HL-60/S4 treated with phorbol 12-myristate 13-acetate at 8.2 ng/mL for 4 days and 3 days (cell line): ENCODE measurements around the gene STUB1.

Experiments
- in situ Hi-C: fragments of 300-500 bp; cut with MboI; formaldehyde crosslinking; loops from 2 replicates; pipeline ENCODE4 v1.15.0; 2022; ENCODE audit warnings: low sequenced_read_pairs

The STUB1 gene

DNA sequence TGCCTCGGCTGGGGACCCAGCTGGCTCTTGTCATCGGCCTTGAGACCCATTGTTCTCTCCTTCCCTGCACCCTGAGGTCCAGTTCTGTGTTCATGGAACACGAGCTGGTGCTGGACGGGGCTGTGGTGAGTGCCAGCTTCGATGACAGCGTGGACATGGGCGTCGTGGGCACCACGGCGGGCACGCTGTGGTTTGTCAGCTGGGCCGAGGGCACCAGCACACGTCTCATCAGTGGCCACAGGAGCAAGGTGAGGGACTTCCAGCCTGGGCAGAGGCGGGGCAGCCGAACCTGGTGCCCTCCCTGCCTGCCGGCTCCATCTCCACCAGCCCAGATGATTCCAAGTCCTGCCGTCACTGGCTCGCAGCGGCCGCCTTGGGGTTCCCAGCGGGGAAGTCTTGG lies 17.6 kb upstream of the STUB1 start:
- in situ Hi-C loops: no loop called here

DNA sequence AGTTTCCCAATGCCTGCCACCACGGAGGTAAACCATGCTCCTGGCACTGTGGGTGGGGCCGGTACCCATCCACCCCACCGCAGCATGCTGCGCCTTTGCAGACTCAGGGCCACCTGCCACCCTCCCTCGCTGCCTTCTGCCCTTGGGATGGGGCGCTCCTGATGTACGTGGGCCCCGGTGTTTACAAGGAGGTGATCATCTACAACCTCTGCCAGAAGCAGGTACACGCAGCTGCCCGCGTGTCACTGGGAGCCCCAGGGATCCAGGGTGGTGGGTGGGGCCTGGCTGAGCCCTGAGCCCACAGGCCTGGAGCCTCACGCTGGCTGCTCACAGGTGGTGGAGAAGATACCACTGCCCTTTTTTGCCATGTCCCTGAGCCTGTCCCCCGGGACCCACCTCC lies 13.6 kb upstream of the STUB1 start:
- in situ Hi-C loops: no loop called here

GRCh38 chr16:667113-667779 lies 13.0 kb upstream of the STUB1 start:
- in situ Hi-C loops: no loop called here

GRCh38 chr16:667780-668518 lies 12.3 kb upstream of the STUB1 start, which contains the start of gene RHOT2:
Gene RHOT2, plus strand, starts transcription at chr16:668132. Its CDS starts 68 bp downstream, at chr16:668200.
- in situ Hi-C loops: no loop called here

DNA sequence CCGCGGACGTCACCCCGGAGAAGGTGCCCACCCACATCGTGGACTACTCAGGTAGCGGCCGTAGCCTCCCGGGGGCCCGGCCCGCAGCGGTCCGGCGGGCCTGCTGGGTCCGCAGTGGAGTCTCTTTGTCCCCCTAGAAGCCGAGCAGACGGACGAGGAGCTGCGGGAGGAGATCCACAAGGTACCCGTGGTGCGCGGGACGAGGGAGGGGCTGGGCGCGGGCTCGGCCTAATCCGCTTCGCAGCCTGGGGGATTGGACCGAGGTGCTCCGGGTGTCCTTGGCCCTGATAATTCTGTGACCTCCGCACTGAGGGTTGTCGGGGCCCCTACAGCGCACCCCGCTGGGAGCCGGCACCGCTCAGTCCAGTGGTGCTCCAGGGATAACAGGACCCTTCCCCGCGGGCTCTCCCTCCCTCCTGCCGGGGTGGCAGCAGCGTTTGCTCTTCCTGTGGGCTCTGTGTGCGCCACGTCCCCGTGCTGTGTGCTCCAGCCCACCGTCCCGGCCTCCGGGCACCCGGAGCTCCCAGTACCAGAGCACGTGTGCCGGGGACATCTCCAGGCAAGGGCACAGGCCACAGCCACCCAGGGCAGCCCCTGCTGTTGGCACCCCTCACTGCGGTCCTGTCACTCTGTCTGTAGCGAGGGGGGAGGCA lies 11.6 kb upstream of the STUB1 start:
- in situ Hi-C loops: no loop called here

DNA sequence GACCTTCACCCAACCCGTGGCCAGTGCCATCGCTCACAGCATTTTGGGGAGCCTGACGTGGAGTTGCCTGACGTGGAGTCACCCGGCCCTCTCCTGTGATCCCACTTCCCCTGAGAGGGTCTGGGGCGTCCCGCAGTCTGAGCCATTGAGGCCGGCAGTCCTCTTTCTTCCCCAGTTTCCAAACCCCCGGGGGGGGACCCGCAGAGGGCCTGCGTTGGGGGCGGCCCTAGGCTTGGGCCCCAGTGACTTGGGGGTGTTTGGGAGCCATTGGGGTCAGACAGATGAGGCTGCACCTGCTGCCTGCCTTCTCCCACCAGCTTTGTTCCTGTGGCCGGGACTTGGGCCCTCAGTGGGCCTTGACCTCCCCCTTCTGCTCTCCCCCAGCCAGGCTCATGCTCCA lies 10.5 kb upstream of the STUB1 start:
- in situ Hi-C loops: no loop called here

DNA sequence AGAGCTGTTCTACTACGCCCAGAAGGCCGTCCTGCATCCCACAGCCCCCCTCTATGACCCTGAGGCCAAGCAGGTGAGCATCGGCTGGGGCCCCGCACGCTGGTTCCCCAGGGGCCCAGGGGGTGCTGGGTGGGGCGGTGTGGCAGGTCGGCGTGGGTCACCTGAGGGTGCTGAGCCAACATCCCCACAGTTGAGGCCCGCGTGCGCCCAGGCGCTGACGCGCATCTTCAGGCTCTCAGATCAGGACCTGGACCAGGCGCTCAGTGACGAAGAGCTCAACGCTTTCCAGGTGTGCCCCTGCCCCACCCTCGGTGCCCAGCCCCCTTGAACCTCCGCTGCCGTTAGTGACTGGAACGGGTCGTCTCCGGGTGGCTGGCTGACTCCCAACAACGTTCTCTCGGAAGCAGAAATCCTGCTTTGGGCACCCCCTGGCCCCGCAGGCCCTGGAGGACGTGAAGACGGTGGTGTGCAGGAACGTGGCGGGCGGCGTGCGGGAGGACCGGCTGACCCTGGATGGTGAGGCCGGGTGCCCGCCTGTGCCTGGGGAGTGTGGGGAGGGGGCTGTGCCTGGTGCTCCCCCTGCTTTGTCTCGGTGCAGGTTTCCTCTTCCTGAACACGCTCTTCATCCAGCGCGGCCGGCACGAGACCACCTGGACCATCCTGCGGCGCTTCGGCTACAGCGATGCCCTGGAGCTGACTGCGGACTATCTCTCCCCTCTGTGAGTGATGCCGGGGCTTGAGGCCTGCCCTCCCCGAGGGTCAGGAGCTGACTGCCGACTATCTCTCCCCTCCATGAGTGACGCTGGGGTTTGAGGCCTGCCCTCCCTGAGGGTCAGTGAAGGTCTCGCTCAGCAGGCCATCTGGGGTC lies 9.5 kb upstream of the STUB1 start:
- in situ Hi-C loops: no loop called here

- in situ Hi-C loops: no loop called here
Measured at GRCh38 chr16:671353-672131, 8.7 kb upstream of the STUB1 start.

DNA sequence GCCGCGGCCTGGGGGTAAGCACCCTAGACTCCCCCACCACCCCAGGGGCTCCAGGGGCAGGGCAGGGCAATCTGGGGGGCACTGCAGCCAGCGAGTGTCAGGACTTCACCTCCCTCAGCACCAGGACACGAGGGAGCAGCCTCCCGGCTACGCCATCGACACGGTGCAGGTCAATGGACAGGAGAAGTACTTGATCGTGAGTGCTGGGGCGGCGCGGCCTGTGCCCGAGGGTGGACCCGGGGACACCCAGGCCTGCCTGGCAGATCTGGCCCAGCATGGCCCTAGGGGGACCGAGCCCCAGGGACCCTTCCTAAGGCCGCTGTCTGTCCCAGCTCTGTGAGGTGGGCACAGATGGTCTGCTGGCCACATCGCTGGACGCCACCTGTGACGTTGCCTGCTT lies 7.8 kb upstream of the STUB1 start:
- in situ Hi-C loops: no loop called here

DNA sequence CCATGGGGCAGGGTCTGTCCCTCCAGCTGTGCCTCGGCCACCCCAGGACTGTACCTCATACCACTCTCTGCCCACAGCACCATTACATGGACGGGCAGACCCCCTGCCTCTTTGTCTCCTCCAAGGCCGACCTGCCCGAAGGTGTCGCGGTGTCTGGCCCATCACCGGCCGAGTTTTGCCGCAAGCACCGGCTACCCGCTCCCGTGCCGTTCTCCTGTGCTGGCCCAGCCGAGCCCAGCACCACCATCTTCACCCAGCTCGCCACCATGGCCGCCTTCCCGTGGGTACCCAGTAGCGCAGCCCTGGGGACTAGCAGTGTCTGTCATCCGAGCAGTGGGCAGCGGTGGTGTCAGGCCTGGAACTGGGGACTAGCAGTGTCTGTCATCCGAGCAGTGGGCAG lies 7.4 kb upstream of the STUB1 start:
- in situ Hi-C loops: no loop called here

GRCh38 chr16:673399-673991 lies 6.7 kb upstream of the STUB1 start:
- in situ Hi-C loops: no loop called here

DNA sequence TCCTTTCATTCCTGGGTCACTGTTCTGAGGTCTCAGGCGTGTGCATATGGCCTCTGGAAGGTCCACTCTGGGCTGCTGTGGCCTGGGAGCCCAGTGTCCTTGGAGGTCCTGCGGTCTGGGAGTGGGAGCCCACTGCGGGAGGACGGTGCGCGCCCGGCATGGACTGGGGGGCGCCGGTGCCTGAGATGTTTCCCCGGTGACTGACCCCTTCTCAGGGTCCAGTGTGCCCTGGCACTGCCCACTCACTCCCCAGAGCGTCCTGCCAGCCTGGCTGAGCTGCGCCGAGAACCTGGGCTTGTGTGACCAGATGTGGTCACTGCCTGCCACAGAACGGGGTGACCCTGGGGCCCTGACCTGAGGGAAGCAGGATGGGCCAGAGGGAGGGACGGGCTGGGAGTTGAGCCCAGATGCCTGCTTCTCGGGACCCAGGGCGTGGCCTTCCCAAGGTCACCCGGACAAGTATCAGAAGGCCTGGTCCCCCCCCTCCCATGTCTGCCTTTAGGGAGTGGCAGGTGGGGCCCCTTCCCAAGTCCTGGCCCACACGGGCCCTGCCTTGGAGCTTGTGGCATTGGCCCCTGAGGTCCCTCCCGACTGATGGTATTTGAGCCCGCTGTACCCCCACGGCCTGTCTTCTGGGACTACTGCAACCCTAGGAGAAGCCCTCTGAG lies 5.9 kb upstream of the STUB1 start:
- in situ Hi-C loops: no loop called here

DNA sequence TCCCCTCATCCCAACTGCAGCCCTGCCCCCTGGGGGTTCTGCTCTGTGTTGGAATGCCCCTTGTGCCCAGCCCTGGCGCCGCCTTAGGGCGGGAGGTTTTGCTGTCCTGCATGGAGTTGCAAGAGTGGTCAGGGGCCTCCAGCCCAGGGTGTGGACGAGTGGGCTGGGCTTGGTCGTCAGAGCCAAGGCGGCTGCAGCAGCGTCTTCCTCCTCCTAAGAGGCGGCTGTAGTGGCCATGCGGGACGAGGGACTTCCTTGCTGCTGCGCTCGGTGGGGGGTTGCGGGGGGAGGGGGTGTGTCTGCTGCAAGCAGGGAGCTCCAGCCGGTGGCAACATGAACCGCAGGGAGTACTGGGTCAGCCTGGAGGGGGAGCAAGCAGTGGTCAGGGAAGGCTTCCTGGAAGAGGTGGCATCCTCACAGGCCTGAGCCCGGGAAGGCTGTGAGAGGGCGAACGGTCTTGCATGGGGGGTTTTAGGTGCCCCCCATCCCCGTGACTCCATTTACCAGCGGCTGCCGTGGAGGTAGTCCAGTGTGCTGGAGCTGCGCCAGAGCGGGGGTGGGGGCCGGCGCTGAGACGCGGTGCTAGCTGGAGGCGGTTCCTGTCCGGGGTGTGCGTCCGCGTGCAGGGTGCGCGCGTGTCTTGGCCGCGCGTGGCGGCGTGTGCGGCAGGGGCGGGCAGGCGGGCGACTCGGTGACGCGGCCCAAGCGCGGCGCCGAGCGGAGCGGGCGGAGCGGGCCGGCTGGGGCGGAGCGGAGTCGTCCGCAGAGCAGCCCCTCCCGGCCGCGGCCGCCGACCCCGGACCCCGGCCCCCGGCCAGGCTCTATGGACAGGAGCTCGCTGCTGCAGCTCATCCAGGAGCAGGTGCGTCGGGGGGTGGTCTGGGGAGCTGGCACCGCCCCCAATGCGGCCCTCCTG lies 5.0 kb upstream of the STUB1 start, which contains the start of gene RHBDL1:
Gene RHBDL1, plus strand, starts transcription at position 704 of the 916 bp plus-strand sequence. Its CDS starts 120 bp downstream, at position 824.
- in situ Hi-C loops: no loop called here

GRCh38 chr16:675884-676564 lies 4.2 kb upstream of the STUB1 start:
- in situ Hi-C loops: no loop called here

DNA sequence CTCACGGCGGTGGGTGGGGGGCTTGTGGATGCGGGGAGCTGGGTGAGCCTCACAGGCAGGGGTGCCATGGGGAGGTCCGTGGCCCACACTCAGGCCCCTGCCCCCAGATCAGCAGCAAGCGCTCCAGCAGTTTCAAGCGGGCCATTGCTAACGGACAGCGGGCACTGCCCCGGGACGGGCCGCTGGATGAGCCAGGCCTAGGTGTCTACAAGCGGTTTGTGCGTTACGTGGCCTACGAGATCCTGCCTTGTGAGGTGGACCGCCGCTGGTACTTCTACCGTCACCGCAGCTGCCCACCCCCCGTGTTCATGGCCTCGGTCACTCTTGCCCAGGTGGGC lies 3.7 kb upstream of the STUB1 start:
- in situ Hi-C loops: no loop called here

- in situ Hi-C loops: no loop called here
Measured at GRCh38 chr16:676913-677312, 3.3 kb upstream of the STUB1 start.

DNA sequence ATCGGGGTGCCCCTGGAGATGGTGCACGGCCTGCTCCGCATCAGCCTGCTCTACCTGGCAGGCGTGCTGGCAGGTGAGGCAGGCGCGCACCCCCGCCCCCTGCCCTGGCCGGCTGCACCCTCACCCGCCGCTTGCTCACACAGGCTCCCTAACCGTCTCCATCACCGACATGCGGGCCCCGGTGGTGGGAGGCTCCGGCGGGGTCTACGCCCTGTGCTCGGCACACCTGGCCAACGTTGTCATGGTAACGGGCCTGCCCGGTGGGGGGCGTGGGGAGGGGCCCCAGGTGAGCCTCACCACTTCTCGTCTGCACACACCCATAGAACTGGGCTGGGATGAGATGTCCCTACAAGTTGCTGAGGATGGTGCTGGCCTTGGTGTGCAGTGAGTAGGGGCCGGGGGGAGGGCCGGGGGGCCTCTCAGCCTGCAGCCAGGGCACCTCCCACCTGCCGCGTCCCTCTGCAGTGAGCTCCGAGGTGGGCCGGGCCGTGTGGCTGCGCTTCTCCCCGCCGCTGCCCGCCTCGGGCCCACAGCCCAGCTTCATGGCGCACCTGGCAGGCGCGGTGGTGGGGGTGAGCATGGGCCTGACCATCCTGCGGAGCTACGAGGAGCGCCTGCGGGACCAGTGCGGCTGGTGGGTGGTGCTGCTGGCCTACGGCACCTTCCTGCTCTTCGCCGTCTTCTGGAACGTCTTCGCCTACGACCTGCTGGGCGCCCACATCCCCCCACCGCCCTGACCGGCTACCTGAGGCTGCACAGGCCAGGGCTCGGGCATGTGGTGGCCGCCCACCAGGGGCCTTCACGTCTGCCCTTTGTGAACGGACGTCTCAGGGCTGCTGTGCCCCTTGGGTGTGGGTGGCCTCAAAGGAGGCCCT lies 2.7 kb upstream of the STUB1 start:
- in situ Hi-C loops: no loop called here
